DND-41 (cell line): ENCODE data around the gene PDILT.

ENCODE experiments used
- EZH2 ChIP-seq: IDR thresholded peaks from 3 replicates; pipeline ENCODE4 v1.6.1; 2012; ENCODE audit warnings: borderline replicate concordance, low read depth, mild to moderate bottlenecking, moderate library complexity, low read length, inconsistent platforms; ENCODE audit not compliant: severe bottlenecking
- TF ChIP-seq, protein P1 (sequence below): IDR thresholded peaks from 2 replicates; pipeline ENCODE4 v1.5.1; 2012; ENCODE audit warnings: borderline replicate concordance, low read length, moderate library complexity, mild to moderate bottlenecking; ENCODE audit not compliant: poor library complexity, severe bottlenecking; ENCODE audit errors: extremely low read depth

DNA sequence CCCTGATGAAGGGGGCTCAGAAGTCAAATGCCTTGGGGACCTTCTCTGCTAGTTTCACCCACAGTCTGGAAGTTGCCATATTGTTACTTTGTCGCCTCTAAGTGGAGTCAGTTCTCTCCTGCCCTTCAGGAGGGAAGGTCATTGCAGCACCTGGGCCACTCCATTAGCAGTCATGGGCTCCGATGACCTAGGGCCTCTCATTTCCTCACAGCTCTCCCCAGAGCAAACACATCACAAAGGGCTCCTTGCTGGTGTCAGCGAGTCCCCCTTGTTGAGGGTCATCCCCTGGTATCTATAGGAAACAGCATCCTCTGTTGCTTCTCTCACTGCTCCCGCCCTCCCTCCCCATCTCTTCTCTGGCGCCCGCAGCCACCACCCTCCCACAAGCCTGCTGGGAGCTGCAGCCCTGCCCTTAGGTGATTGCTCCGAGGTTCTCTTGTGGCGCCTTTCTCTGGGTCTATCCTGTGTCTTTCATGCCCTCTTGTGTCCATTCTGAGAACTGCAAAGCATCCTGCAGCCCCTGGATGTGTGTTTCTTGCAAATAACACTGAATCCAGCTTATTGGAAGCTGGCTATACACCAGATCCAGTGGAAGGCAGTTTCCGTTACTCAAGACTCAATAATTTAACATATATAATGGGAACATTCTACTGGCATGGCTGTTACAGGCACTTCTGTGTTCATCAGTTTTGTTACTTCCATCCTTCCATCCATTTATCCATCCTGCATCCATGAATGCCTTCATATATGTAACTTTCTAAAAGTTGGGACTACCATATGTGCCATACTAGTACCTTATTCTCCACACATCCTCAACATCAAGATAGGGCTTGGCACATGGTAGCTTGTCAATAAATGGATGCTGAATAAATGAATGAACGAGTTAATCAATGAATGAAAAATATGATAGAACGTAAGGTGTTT lies 21.2 kb downstream of the PDILT start:
- TF ChIP-seq EZH2, result no peak
- TF ChIP-seq, protein P1, sequence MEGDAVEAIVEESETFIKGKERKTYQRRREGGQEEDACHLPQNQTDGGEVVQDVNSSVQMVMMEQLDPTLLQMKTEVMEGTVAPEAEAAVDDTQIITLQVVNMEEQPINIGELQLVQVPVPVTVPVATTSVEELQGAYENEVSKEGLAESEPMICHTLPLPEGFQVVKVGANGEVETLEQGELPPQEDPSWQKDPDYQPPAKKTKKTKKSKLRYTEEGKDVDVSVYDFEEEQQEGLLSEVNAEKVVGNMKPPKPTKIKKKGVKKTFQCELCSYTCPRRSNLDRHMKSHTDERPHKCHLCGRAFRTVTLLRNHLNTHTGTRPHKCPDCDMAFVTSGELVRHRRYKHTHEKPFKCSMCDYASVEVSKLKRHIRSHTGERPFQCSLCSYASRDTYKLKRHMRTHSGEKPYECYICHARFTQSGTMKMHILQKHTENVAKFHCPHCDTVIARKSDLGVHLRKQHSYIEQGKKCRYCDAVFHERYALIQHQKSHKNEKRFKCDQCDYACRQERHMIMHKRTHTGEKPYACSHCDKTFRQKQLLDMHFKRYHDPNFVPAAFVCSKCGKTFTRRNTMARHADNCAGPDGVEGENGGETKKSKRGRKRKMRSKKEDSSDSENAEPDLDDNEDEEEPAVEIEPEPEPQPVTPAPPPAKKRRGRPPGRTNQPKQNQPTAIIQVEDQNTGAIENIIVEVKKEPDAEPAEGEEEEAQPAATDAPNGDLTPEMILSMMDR, result peak; percentile 88
